HG03039 (cell line): ENCODE data around the gene CCT8L2.
"Not testable (repeated sequence)": the region's sequence is repeated elsewhere in the genome, so short reads cannot be mapped to it uniquely, and the experiment has no call there.

Experiments
- ATAC-seq: cut with Tn5 transposase; IDR thresholded peaks from one replicate; pipeline ENCODE4 v1.9.1; 2021; ENCODE audit warnings: mild to moderate bottlenecking, moderate library complexity; ENCODE audit not compliant: unreplicated experiment

Gene CCT8L2

GRCh38 chr22:16595251-16595650 is 2.6 kb upstream of the CCT8L2 start:
- not testable (repeated sequence) for ATAC-seq

- ATAC-seq = no peak
Measured at GRCh38 chr22:16594026-16594425, 1.4 kb upstream of the CCT8L2 start.

- ATAC-seq = not testable (repeated sequence)
Measured at GRCh38 chr22:16592231-16592630, 379 bp downstream of the CCT8L2 start.

- ATAC-seq = not testable (repeated sequence)
Measured at GRCh38 chr22:16591136-16591535, 1.5 kb downstream of the CCT8L2 start.

- no peak for ATAC-seq
Measured at GRCh38 chr22:16586991-16587390, 5.6 kb downstream of the CCT8L2 start.

GRCh38 chr22:16586170-16586569 is 6.4 kb downstream of the CCT8L2 start:
- no peak for ATAC-seq

GRCh38 chr22:16580872-16581271 is 11.7 kb downstream of the CCT8L2 start:
- ATAC-seq = not testable (repeated sequence)

GRCh38 chr22:16569240-16569834 is 23.3 kb downstream of the CCT8L2 start:
- not testable (repeated sequence) for ATAC-seq

GRCh38 chr22:16568425-16568758 is 24.2 kb downstream of the CCT8L2 start:
- no peak for ATAC-seq

- ATAC-seq = not testable (repeated sequence)
Measured at GRCh38 chr22:16567617-16568424, 24.8 kb downstream of the CCT8L2 start.

- not testable (repeated sequence) for ATAC-seq
Measured at GRCh38 chr22:16566421-16567151, 26.0 kb downstream of the CCT8L2 start.

- not testable (repeated sequence) for ATAC-seq
Measured at GRCh38 chr22:16565585-16566420, 26.8 kb downstream of the CCT8L2 start.

GRCh38 chr22:16564837-16565584 is 27.6 kb downstream of the CCT8L2 start:
- not testable (repeated sequence) for ATAC-seq

- no peak for ATAC-seq
Measured at GRCh38 chr22:16563555-16564520, 28.8 kb downstream of the CCT8L2 start.

GRCh38 chr22:16562711-16563554 is 29.7 kb downstream of the CCT8L2 start:
- ATAC-seq = no peak

GRCh38 chr22:16561093-16561658 is 31.4 kb downstream of the CCT8L2 start:
- not testable (repeated sequence) for ATAC-seq

- ATAC-seq = not testable (repeated sequence)
Measured at GRCh38 chr22:16560651-16561050, 32.0 kb downstream of the CCT8L2 start.

- ATAC-seq = not testable (repeated sequence)
Measured at GRCh38 chr22:16559996-16560395, 32.6 kb downstream of the CCT8L2 start.
